Fibroblast of mammary gland (primary cell): ENCODE results near the gene TBC1D1.

Source experiments
- DNase-seq: peaks from one replicate; pipeline ENCODE4 v3.0.0-alpha.2; 2010; ENCODE audit warnings: low read depth
- H3K4me3 ChIP-seq: 2 replicates; pipeline ENCODE4 v1.5.1; 2011; ENCODE audit warnings: low read depth, mild to moderate bottlenecking, low read length, moderate library complexity; ENCODE audit not compliant: control insufficient read depth
- CTCF ChIP-seq: conservative IDR thresholded peaks from 2 replicates; pipeline ENCODE4 v1.5.1; 2011; ENCODE audit warnings: low read depth, low read length, inconsistent platforms; ENCODE audit not compliant: control insufficient read depth, insufficient read depth

The TBC1D1 gene

DNA sequence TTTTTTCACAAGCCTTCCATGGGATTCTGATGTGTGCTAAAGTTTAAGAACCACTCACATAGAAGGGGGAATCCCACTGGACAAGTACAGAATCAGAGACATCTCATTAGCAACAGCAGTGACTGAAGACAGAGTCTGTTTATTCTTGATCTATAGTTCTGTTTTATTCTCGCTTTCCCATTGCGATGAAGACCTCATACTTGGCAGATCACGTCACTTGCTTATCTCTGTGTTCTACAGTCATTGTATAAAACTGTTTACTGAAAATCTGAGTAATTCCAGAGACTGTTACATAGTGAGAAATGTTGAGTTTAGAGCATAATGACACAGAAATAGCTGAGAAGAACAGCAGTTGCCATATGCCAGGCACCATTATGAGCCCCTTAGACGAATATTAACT lies 254.9 kb downstream of the TBC1D1 start:
- H3K4me3 ChIP-seq = no peak overlapping the region
- DNase-seq = peak; percentile 80
- no peak for TF ChIP-seq CTCF

DNA sequence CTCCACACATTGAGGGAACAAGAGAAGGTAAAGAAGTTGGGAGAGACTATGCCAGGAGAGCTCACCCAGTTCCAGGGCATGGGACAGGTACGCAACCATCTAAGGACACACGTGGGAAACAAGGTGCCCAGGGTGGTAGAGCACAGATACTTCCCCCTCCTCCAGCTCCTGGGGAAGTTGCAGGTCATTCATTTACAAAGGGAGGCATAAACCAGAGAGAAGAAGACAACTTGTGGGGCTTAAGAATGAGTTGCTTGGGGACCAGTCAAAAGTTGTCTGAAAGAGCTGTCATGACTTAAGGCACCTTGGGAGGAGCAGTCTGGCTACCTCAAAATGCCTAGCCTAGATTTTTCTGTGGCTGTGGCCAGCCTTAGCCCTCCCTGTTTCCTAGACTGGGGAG lies 255.5 kb downstream of the TBC1D1 start:
- TF ChIP-seq CTCF = no peak
- no peak for DNase-seq
- no peak overlapping the region for H3K4me3 ChIP-seq

- no peak for TF ChIP-seq CTCF
- DNase-seq = no peak
- H3K4me3 ChIP-seq = no peak overlapping the region
These were observed 258.6 kb downstream of the TBC1D1 start for GRCh38 chr4:38149472-38149996.

DNA sequence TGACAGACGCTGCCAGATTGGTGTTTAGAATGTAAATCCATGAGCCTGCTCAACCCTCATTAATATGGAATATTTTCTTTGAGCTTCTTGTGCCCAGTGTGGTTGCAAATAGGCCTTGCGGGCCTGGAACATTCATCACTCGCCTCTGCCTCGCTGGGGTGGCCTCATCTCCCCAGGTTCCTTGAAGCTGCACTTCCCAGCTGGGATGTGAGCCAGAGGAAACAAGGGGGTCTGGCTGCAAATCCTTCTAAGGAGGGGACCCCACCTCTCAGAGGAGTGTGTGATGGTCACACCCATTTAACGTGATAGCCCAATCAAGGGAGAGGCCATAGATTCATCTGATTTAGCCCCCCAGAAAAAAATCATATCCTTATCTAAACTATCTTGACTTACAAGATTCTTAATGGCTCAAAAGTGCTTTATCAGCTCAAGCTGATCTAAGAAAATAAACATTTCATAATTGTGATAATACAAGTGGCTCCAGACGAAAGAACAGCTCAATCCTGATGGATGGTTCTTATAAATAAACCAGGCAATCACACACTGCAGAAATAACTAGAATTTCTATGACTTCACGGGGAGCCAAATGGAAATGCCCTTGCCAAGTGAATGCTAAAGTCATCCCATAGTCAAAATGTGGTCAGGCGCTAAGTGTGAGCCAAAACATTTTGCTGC lies 259.2 kb downstream of the TBC1D1 start:
- peak; percentile 86 for DNase-seq
- TF ChIP-seq CTCF = no peak
- no peak overlapping the region for H3K4me3 ChIP-seq

DNA sequence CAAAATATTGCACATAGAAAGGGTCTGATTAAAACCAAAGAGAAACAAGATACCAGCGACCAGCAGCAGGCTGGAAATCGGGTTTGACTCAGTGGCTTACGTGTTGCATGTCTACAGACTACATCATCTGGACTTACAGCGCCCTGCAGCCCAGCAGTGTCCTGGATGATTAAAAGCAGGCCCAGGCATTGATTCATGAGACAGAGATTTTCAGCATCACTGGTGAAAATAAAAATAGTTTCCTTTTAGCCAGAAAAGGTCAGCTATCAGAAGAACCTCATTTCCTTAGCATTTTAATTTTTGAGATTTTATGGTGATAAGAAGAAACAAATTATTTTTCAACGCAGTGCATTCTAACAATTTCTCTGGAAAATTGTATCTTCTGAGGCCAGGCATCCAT lies 259.9 kb downstream of the TBC1D1 start:
- no peak overlapping the region for H3K4me3 ChIP-seq
- TF ChIP-seq CTCF = no peak
- peak; percentile 95 for DNase-seq

GRCh38 chr4:38151873-38152272 lies 261.0 kb downstream of the TBC1D1 start:
- H3K4me3 ChIP-seq = no peak overlapping the region
- no peak for TF ChIP-seq CTCF
- DNase-seq = no peak
